Suprapubic skin (tissue), 4 donors: ENCODE data around the gene IQGAP2. TPM values are rescaled to one million over a fixed set of nuclear protein-coding genes. Genes with fewer than 3 reads are reported as not detected.

Experiments
- DNase-seq, 2 donors: peaks; one replicate each; pipeline ENCODE4 v3.0.0-alpha.2; 2019; ENCODE audit warnings: low spot score in 2 of 2
- H3K27ac ChIP-seq: fragments of 200-600 bp; sonication (generic); one replicate; pipeline ENCODE4 v1.5.1; 2019
- H3K27me3 ChIP-seq: fragments of 200-600 bp; sonication (generic); one replicate; pipeline ENCODE4 v1.5.1; 2019
- H3K36me3 ChIP-seq: fragments of 200-600 bp; sonication (generic); one replicate; pipeline ENCODE4 v1.5.1; 2019
- H3K4me1 ChIP-seq: fragments of 200-600 bp; sonication (generic); one replicate; pipeline ENCODE4 v1.5.1; 2019
- H3K4me3 ChIP-seq: fragments of 200-600 bp; sonication (generic); one replicate; pipeline ENCODE4 v1.5.1; 2019; ENCODE audit warnings: mild to moderate bottlenecking
- H3K9me3 ChIP-seq: fragments of 200-600 bp; sonication (generic); one replicate; pipeline ENCODE4 v1.5.1; 2019
- CTCF ChIP-seq, 2 donors: fragments of 200-600 bp in 1 of 2; fragments of 450-650 bp in 1 of 2; sonication (generic) in 1 of 2; IDR thresholded peaks; one replicate each; pipeline ENCODE4 v1.5.1; 2016 to 2019; ENCODE audit warnings: antibody characterized with exemption in 2 of 2, mild to moderate bottlenecking in 1 of 2, moderate library complexity in 1 of 2
- EP300 ChIP-seq: sonication (generic); formaldehyde crosslinking; IDR thresholded peaks from one replicate; pipeline ENCODE4 v1.6.1; 2017; ENCODE audit warnings: antibody characterized with exemption
- POLR2A ChIP-seq, 2 donors: fragments of 450-650 bp; IDR thresholded peaks; one replicate each; pipeline ENCODE4 v1.6.1; 2017; ENCODE audit warnings: antibody characterized with exemption in 2 of 2, mild to moderate bottlenecking in 2 of 2, moderate library complexity in 2 of 2
- POLR2AphosphoS5 ChIP-seq, 3 donors: sonication (generic); formaldehyde crosslinking; IDR thresholded peaks; one replicate each; pipeline ENCODE4 v1.6.1; 2017; ENCODE audit warnings: antibody characterized with exemption in 3 of 3
- WGBS: methylation state at CpG from one replicate; pipeline ENCODE4 v1.1.5; 2018; 5-methylcytosine and 5-hydroxymethylcytosine counted together
- total RNA-seq, 4 donors: library from RNA; depleted of rRNA; stranded (reverse); fragments of >200 nt; gene quantifications; one replicate each; pipeline ENCODE4 v1.1.0, GENCODE V29; 2016

Gene IQGAP2
- total RNA-seq, 4 donors from 2014 or later, result 10.1 to 49.0 (median 12.8) TPM

GRCh38 chr5:76576450-76576849 is 173.4 kb downstream of the IQGAP2 start:
- H3K4me1 ChIP-seq, result no peaks in the 10 kb centered on the region
- no peak overlapping the region for H3K4me3 ChIP-seq
- no peak for DNase-seq
- no peak overlapping the region for H3K27ac ChIP-seq
- TF ChIP-seq POLR2A (IDR thresholded peaks at IDR 0.05), result no peak
- no peak for TF ChIP-seq CTCF (IDR thresholded peaks at IDR 0.05)
- TF ChIP-seq POLR2AphosphoS5 (IDR thresholded peaks at IDR 0.05), result no peak
- TF ChIP-seq EP300, result no peak
- no peaks in the 10 kb centered on the region for H3K36me3 ChIP-seq
- H3K9me3 ChIP-seq, result no peaks in the 10 kb centered on the region
- no peaks in the 10 kb centered on the region for H3K27me3 ChIP-seq

GRCh38 chr5:76576996-76577395 is 173.9 kb downstream of the IQGAP2 start:
- Histone ChIP-seq H3K27me3 (no peaks in the 10 kb centered on the region), H3K9me3 (no peaks in the 10 kb centered on the region), H3K27ac (no peak overlapping the region), H3K36me3 (no peaks in the 10 kb centered on the region), H3K4me3 (no peak overlapping the region), H3K4me1 (no peaks in the 10 kb centered on the region)
- WGBS, result 85% methylated on average over 4 of the region's 4 CpGs
- TF ChIP-seq POLR2A (IDR thresholded peaks at IDR 0.05), result no peak
- no peak for TF ChIP-seq EP300
- TF ChIP-seq POLR2AphosphoS5 (IDR thresholded peaks at IDR 0.05), result no peak
- no peak for TF ChIP-seq CTCF (IDR thresholded peaks at IDR 0.05)
- no peak for DNase-seq

GRCh38 chr5:76579166-76579937 is 176.3 kb downstream of the IQGAP2 start:
- Histone ChIP-seq H3K4me1 (no peaks in the 10 kb centered on the region), H3K36me3 (no peaks in the 10 kb centered on the region), H3K4me3 (no peak overlapping the region), H3K27me3 (no peaks in the 10 kb centered on the region), H3K9me3 (no peaks in the 10 kb centered on the region), H3K27ac (no peak overlapping the region)
- 76% methylated on average over 7 of the region's 7 CpGs for WGBS
- no peak for TF ChIP-seq EP300
- TF ChIP-seq POLR2AphosphoS5 (IDR thresholded peaks at IDR 0.05), result no peak
- no peak for TF ChIP-seq CTCF (IDR thresholded peaks at IDR 0.05)
- no peak for TF ChIP-seq POLR2A (IDR thresholded peaks at IDR 0.05)
- no peak for DNase-seq

GRCh38 chr5:76580981-76581380 is 177.9 kb downstream of the IQGAP2 start:
- H3K27ac ChIP-seq, result no peak overlapping the region
- 98% methylated on average over 3 of the region's 3 CpGs for WGBS
- no peaks in the 10 kb centered on the region for H3K36me3 ChIP-seq
- no peaks in the 10 kb centered on the region for H3K27me3 ChIP-seq
- no peaks in the 10 kb centered on the region for H3K4me1 ChIP-seq
- no peak for TF ChIP-seq CTCF (IDR thresholded peaks at IDR 0.05)
- TF ChIP-seq EP300, result no peak
- TF ChIP-seq POLR2A (IDR thresholded peaks at IDR 0.05), result no peak
- TF ChIP-seq POLR2AphosphoS5 (IDR thresholded peaks at IDR 0.05), result no peak
- no peak overlapping the region for H3K4me3 ChIP-seq
- DNase-seq, result no peak
- no peaks in the 10 kb centered on the region for H3K9me3 ChIP-seq

GRCh38 chr5:76582230-76583162 is 179.4 kb downstream of the IQGAP2 start:
- no peak overlapping the region for H3K4me3 ChIP-seq
- H3K27ac ChIP-seq, result no peak overlapping the region
- no peaks in the 10 kb centered on the region for H3K9me3 ChIP-seq
- no peaks in the 10 kb centered on the region for H3K27me3 ChIP-seq
- no peaks in the 10 kb centered on the region for H3K36me3 ChIP-seq
- TF ChIP-seq CTCF (IDR thresholded peaks at IDR 0.05) (no peak), POLR2A (IDR thresholded peaks at IDR 0.05) (no peak), POLR2AphosphoS5 (IDR thresholded peaks at IDR 0.05) (no peak), EP300 (no peak)
- H3K4me1 ChIP-seq, result no peaks in the 10 kb centered on the region
- WGBS, result 79% methylated on average over 6 of the region's 6 CpGs
- DNase-seq, result no peak
